ENCODE data around the gene VNN1. TPM values are rescaled to one million over a fixed set of nuclear protein-coding genes. Genes with fewer than 3 reads are reported as not detected.
"Not testable (repeated sequence)": the region's sequence is repeated elsewhere in the genome, so short reads cannot be mapped to it uniquely, and the experiment has no call there.

The VNN1 gene
- total RNA-seq, 1 donor from 2014 or later, result not detected

DNA sequence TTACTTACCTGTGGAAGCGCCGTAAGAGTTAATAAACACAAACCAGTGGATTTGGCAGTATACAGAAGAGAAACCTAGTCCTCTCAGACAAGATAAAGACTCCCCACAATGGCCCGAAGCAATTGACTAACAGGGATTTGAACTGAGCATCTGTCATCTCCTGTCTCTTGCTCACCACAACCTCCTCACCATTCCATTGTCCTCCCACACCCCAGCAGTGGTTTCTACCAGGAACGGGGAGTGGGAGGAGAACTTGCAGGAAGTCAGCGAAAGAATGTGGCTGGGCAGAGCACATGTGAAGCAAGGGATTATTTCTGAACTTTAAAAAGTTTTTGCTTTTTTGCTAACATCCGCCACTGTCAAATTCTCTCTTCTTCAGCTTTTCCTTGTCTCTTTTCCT is 30.3 kb downstream of the VNN1 start:
- Histone ChIP-seq H3K36me3 (ENCODE audit: control insufficient read depth, insufficient read depth, low read length) (no peaks in the 10 kb centered on the region), H3K4me3 (ENCODE audit: low read depth, low read length) (no peak overlapping the region), H3K27me3 (ENCODE audit: control insufficient read depth, insufficient read depth, low read length) (no peaks in the 10 kb centered on the region)
- DNase-seq (ENCODE audit: low read depth) (peak; percentile 90), FAIRE-seq (peak; percentile 64)
- TF ChIP-seq CTCF (IDR thresholded peaks at IDR 0.05; ENCODE audit: insufficient read depth, low read length, severe bottlenecking), result no peak

DNA sequence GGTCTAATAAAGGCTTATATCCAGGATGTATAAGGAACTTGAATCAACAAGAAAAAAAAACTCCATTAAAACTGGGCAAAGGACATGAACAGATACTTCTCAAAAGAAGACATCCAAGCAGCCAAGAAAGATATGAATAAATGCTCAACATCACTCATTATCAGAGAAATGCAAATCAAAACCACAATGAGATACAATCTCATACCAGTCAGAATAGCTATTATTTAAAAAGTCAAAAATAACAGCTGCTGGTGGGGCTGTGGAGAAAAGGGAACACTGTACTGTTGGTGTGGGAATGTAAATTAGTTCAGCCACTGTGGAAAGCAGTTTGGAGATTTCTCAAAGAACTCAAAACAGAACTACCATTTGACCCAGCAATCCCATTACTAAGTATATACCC is 34.8 kb downstream of the VNN1 start:
- DNase-seq (ENCODE audit: low read depth); H3K4me3 ChIP-seq (ENCODE audit: low read depth, low read length); H3K36me3 ChIP-seq (ENCODE audit: control insufficient read depth, insufficient read depth, low read length); H3K27me3 ChIP-seq (ENCODE audit: control insufficient read depth, insufficient read depth, low read length); FAIRE-seq: not testable (repeated sequence)

DNA sequence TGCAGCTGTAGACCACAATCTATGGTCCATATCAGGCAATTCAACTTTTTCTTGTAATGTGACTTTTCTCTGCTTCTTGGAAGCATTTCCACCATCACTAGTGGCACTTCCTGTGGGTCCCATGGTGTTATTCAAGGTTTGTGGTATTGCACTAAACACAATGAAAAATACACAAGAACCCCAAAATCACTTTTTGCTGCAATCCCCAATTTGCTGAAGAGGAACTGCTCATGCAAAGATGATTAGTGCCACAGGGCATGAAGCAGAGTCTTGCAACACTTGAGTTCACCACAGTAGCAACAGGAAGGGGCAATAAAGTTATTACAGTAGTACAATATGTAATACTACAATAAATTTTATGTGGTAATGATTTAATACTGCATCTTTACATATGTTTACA is 38.1 kb downstream of the VNN1 start:
- H3K36me3 ChIP-seq (ENCODE audit: control insufficient read depth, insufficient read depth, low read length), result no peaks in the 10 kb centered on the region
- FAIRE-seq (no peak), DNase-seq (ENCODE audit: low read depth) (peak; percentile 17)
- H3K4me3 ChIP-seq (ENCODE audit: low read depth, low read length), result no peak overlapping the region
- H3K27me3 ChIP-seq (ENCODE audit: control insufficient read depth, insufficient read depth, low read length), result no peaks in the 10 kb centered on the region
- no peak for TF ChIP-seq CTCF (IDR thresholded peaks at IDR 0.05; ENCODE audit: insufficient read depth, low read length, severe bottlenecking)

DNA sequence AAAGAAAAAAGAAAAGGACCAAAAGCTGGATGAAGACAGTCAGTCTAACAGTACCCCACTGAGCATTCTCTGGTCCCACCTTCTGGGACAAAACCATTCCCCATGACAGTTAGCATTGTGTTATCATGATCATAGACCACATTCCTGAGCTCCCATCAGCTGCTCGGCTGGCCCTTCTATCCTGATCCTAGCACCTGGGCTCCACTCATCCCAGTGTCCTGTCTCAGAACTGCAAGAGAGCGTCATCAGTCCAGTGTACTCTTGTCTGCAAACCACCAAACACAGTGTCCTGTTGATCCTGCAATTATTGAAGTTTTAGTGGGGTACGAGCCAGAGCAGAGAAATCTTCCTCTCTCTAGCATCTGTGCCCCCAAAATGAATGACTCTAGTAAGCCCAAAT is 38.9 kb downstream of the VNN1 start:
- DNase-seq (ENCODE audit: low read depth), result no peak
- no peaks in the 10 kb centered on the region for H3K36me3 ChIP-seq (ENCODE audit: control insufficient read depth, insufficient read depth, low read length)
- FAIRE-seq, result no peak
- no peak overlapping the region for H3K4me3 ChIP-seq (ENCODE audit: low read depth, low read length)
- H3K27me3 ChIP-seq (ENCODE audit: control insufficient read depth, insufficient read depth, low read length), result no peaks in the 10 kb centered on the region
- TF ChIP-seq CTCF (IDR thresholded peaks at IDR 0.05; ENCODE audit: insufficient read depth, low read length, severe bottlenecking), result no peak

GRCh38 chr6:132673376-132674094 is 40.3 kb downstream of the VNN1 start:
- DNase-seq (ENCODE audit: low read depth) (no peak), FAIRE-seq (no peak)
- H3K27me3 ChIP-seq (ENCODE audit: control insufficient read depth, insufficient read depth, low read length), result no peaks in the 10 kb centered on the region
- TF ChIP-seq CTCF (IDR thresholded peaks at IDR 0.05; ENCODE audit: insufficient read depth, low read length, severe bottlenecking), result no peak
- H3K4me3 ChIP-seq (ENCODE audit: low read depth, low read length), result no peak overlapping the region
- no peaks in the 10 kb centered on the region for H3K36me3 ChIP-seq (ENCODE audit: control insufficient read depth, insufficient read depth, low read length)

- no peak for DNase-seq (ENCODE audit: low read depth)
- FAIRE-seq, result no peak
- Histone ChIP-seq H3K36me3 (ENCODE audit: control insufficient read depth, insufficient read depth, low read length) (no peaks in the 10 kb centered on the region), H3K27me3 (ENCODE audit: control insufficient read depth, insufficient read depth, low read length) (no peaks in the 10 kb centered on the region), H3K4me3 (ENCODE audit: low read depth, low read length) (no peak overlapping the region)
- TF ChIP-seq CTCF (IDR thresholded peaks at IDR 0.05; ENCODE audit: insufficient read depth, low read length, severe bottlenecking), result no peak
Measured at GRCh38 chr6:132671295-132671694, 42.6 kb downstream of the VNN1 start.

Data from bronchial epithelial cell (primary cell).